ENCODE results near the gene CTSO.

Gene CTSO

DNA sequence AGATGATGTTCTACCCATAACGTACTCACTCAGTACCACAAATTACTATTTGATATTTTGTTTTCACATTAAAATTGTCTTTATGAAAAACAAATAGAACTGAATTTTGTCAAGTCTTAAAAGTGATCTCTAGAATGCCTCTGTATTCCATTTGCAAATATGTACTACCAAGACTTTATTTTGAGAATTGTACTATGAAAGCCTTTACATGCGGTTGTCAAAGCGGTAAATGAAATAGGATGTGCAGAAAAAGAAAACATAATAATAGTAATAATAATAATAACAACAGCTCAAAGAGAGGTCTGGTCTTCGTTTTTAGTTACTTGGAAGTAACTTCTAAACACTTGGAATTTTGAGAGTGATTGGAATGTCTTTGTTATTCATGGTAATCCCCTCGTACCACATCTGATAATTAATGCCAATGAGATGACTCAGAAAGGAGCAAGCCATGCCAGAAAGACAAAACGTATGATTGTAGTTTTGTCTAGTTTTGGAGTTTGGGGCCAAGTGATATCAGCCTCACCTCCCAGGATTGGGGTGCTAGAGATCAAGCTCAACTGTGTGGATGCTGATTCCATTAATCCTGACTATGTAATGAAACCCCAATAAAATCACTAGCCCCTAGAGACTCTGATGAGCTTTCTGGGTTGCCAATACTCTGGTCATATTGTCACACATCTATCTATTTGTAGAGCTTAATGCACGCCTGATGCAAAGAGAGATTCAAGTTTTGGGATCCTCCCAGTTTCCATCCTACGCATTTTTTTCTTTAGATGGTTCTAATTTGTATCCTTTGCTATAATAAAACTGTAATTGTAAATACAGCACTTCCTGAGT lies 20.2 kb upstream of the CTSO start:
- Histone ChIP-seq H3K36me3 (no peaks in the 10 kb centered on the region), H3K27me3 (ENCODE audit: insufficient read depth, low read depth, severe bottlenecking) (no peaks in the 10 kb centered on the region), H3K4me3 (ENCODE audit: low read depth, low read length) (no peak overlapping the region), H3K9me3 (ENCODE audit: severe bottlenecking) (no peaks in the 10 kb centered on the region), H3K27ac (no peak overlapping the region)
- DNase-seq, result no peak
- TF ChIP-seq, protein P1, sequence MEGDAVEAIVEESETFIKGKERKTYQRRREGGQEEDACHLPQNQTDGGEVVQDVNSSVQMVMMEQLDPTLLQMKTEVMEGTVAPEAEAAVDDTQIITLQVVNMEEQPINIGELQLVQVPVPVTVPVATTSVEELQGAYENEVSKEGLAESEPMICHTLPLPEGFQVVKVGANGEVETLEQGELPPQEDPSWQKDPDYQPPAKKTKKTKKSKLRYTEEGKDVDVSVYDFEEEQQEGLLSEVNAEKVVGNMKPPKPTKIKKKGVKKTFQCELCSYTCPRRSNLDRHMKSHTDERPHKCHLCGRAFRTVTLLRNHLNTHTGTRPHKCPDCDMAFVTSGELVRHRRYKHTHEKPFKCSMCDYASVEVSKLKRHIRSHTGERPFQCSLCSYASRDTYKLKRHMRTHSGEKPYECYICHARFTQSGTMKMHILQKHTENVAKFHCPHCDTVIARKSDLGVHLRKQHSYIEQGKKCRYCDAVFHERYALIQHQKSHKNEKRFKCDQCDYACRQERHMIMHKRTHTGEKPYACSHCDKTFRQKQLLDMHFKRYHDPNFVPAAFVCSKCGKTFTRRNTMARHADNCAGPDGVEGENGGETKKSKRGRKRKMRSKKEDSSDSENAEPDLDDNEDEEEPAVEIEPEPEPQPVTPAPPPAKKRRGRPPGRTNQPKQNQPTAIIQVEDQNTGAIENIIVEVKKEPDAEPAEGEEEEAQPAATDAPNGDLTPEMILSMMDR (IDR thresholded peaks at IDR 0.05; ENCODE audit: low read depth, low read length), result no peak

DNA sequence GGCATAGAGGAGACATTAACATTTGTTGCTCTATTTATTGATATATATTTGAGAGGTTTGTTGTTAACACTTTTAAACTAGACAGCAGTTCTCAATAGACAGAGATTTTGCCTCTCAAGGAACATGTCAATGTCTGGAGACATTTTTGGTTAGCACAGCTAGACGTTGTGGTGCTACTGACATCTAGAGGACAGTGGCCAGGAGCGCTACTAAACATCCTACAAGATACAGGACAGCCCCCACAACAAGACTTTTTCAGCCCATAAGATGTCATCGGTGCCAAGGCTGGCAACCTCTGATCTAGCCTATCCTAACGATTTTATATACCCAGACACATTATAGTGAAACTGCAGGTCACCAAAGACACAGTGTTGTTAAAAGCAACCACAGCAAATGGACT lies 18.4 kb upstream of the CTSO start:
- Histone ChIP-seq H3K27me3 (ENCODE audit: insufficient read depth, low read depth, severe bottlenecking) (no peaks in the 10 kb centered on the region), H3K27ac (no peak overlapping the region), H3K4me3 (ENCODE audit: low read depth, low read length) (no peak overlapping the region), H3K36me3 (no peaks in the 10 kb centered on the region), H3K9me3 (ENCODE audit: severe bottlenecking) (no peaks in the 10 kb centered on the region)
- DNase-seq, result peak; percentile 43
- TF ChIP-seq, protein P1 (IDR thresholded peaks at IDR 0.05; ENCODE audit: low read depth, low read length), result peak; percentile 76

DNA sequence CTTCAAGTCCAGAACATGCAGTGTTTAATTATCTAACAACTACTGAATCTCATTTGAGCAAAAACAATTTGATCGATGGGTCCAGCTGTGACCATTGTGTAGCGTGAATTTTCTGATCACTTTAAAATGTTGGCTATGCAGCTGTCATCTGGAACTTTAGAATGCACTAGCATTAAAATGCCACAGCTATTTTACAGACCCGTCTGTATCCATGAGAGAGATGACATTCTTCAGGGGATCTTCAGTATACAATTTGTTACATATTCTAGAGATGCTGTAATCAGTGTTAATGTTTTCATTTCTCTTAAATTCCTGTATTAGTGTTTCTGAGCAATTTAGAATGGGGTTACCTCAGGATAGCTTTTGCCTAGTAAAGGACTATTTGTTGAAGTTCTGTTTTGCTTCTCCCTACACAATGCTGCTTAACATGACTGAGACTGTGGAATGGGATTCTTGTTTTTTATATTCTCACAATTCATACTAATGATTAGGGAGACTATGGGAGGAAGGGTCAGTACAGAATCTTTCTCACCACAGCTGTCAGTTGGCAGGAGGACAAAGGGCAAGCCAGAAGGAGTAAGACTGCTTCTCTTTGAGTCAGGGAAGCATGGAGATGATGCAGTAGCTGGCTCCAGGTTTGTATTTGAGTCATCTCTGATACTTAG lies 13.2 kb upstream of the CTSO start:
- TF ChIP-seq, protein P1 (IDR thresholded peaks at IDR 0.05; ENCODE audit: low read depth, low read length), result no peak
- no peak for DNase-seq
- H3K4me3 ChIP-seq (ENCODE audit: low read depth, low read length), result no peak overlapping the region
- no peaks in the 10 kb centered on the region for H3K27me3 ChIP-seq (ENCODE audit: insufficient read depth, low read depth, severe bottlenecking)
- H3K9me3 ChIP-seq (ENCODE audit: severe bottlenecking), result no peaks in the 10 kb centered on the region
- H3K36me3 ChIP-seq, result no peaks in the 10 kb centered on the region
- no peak overlapping the region for H3K27ac ChIP-seq

DNA sequence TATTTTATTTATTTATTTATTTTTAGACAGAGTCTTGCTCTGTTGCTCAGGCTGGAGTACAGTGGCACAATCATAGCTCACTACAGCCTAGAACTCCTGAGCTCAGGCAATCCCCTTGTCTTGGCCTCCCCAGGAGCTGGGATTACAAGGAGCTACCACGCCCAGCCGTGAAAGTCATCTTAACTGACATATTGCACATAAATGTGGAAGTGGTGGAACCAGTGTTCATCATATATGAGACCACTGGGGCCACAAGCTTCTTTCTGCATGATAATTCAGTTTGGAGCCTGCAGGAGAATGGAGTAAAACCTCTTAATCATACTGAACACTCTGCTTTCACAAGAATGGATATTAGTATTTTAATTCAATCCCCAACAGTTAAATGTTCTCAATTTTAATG lies 12.5 kb upstream of the CTSO start:
- no peak overlapping the region for H3K4me3 ChIP-seq (ENCODE audit: low read depth, low read length)
- H3K9me3 ChIP-seq (ENCODE audit: severe bottlenecking), result no peaks in the 10 kb centered on the region
- H3K27me3 ChIP-seq (ENCODE audit: insufficient read depth, low read depth, severe bottlenecking), result no peaks in the 10 kb centered on the region
- H3K36me3 ChIP-seq, result no peaks in the 10 kb centered on the region
- no peak overlapping the region for H3K27ac ChIP-seq
- TF ChIP-seq, protein P1 (IDR thresholded peaks at IDR 0.05; ENCODE audit: low read depth, low read length), result no peak
- no peak for DNase-seq

DNA sequence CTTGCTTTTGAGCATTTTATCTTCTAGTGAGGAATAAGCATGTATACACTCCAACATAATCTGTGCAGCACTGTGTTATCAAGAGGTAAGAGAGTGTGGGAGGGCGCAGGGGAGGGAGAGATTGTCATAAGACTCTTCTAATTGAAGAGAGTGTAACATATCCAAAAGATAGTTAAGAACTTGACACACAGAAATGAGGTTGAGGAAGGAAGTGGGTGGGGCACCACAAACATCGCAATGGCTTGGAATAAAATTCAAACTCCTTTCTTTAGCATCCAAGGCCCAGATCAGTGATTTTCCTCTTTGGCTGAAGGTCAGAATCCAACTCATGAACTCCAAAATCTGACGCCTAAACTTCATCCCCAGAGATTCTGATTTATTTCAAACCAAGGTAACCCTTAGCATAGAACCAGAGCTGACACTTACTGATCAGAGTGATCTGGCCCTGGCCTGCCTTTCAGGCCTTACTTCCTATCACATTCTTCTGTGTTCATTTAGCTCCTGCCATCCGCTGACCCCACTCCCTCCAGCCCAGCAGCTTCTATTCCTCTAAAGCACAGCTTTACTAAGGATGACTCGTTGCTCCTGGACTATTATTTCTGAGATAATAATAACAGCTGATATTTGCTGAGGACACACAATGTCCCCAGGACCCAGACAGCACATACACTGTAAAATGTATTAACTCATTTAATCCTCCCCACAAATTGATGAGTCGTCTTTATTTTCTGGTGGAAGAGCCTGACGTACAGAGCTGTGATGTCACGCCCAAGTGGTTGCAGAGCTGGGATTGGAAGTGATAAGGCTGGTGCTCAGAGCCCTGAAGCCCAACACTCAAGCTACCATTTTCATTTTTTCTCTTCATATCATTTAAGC lies 10.6 kb upstream of the CTSO start:
- no peaks in the 10 kb centered on the region for H3K27me3 ChIP-seq (ENCODE audit: insufficient read depth, low read depth, severe bottlenecking)
- H3K9me3 ChIP-seq (ENCODE audit: severe bottlenecking), result no peaks in the 10 kb centered on the region
- no peak overlapping the region for H3K4me3 ChIP-seq (ENCODE audit: low read depth, low read length)
- no peak for DNase-seq
- no peaks in the 10 kb centered on the region for H3K36me3 ChIP-seq
- TF ChIP-seq, protein P1 (IDR thresholded peaks at IDR 0.05; ENCODE audit: low read depth, low read length), result no peak
- H3K27ac ChIP-seq, result no peak overlapping the region
